Kidney (tissue), 14 donors: ENCODE measurements around the gene NOL4L. TPM values are rescaled to one million over a fixed set of nuclear protein-coding genes. Genes with fewer than 3 reads are reported as not detected.
"Not testable (repeated sequence)": the region's sequence is repeated elsewhere in the genome, so short reads cannot be mapped to it uniquely, and the experiment has no call there.

ENCODE experiments used
- DNase-seq, 5 donors: peaks; one replicate each; pipeline ENCODE4 v3.0.0-alpha.2; 2013 to 2020
- FAIRE-seq: peaks from 2 replicates; lab custom pipeline; 2012; peaks lifted over from hg19 to GRCh38; lab: Jason Lieb, UNC
- H3K27ac ChIP-seq, 2 donors: one replicate each; pipeline ENCODE4 v1.7.0; 2013; ENCODE audit warnings: low read depth in 2 of 2, low read length in 2 of 2, inconsistent platforms in 1 of 2
- H3K27me3 ChIP-seq: one replicate; pipeline ENCODE4 v1.7.1; 2013; ENCODE audit warnings: low read length, inconsistent platforms; ENCODE audit not compliant: control insufficient read depth, insufficient read depth
- H3K36me3 ChIP-seq, 3 donors: one replicate each; pipeline versions ENCODE4 v1.7.0 to v1.7.1; 2013; ENCODE audit warnings: low read length in 3 of 3, control low read depth in 1 of 3, inconsistent platforms in 1 of 3; ENCODE audit not compliant: insufficient read depth in 3 of 3, control insufficient read depth in 2 of 3
- H3K4me1 ChIP-seq, 3 donors: one replicate each; pipeline versions ENCODE4 v1.7.0 to v1.7.1; 2013; ENCODE audit warnings: low read length in 3 of 3, inconsistent platforms in 1 of 3, low read depth in 1 of 3; ENCODE audit not compliant: control insufficient read depth in 2 of 3, insufficient read depth in 2 of 3
- H3K4me3 ChIP-seq, 3 donors: one replicate each; pipeline versions ENCODE4 v1.7.0 to v1.8.1; 2013; ENCODE audit warnings: low read length in 3 of 3, control low read depth in 1 of 3, inconsistent platforms in 1 of 3
- H3K9ac ChIP-seq, 3 donors: one replicate each; pipeline versions ENCODE4 v1.7.0 to v1.7.1; 2013; ENCODE audit warnings: low read length in 3 of 3, control low read depth in 1 of 3, inconsistent platforms in 1 of 3
- H3K9me3 ChIP-seq, 3 donors: one replicate each; pipeline versions ENCODE4 v1.7.0 to v1.7.1; 2013; ENCODE audit warnings: low read length in 3 of 3, control low read depth in 1 of 3, inconsistent platforms in 1 of 3; ENCODE audit not compliant: control insufficient read depth in 2 of 3, insufficient read depth in 1 of 3
- intact Hi-C: fragments of 100-400 bp; cut with DNase I; formaldehyde crosslinking; loops from one replicate; pipeline ENCODE4 v1.11.1; 2022
- polyA plus RNA-seq: library from polyadenylated mRNA; stranded (reverse); fragments of 350-450 nt; fragmentation: Illumina TruSeq; extraction: RNeasy Lipid Tissue Mini Kit (QIAGEN cat#74804); gene quantifications from one replicate; pipeline ENCODE4 v1.2.3, GENCODE V29; 2014; ENCODE audit warnings: low read depth, low replicate concordance; ENCODE audit not compliant: insufficient read depth
- total RNA-seq: library from RNA; stranded (reverse); fragmentation: NEBNext Ultra II Directional; extraction: Animal tissue kit (Norgen Biotek cat#: 25700); gene quantifications from one replicate; pipeline ENCODE4 v1.2.1, GENCODE V29; 2021
- TF ChIP-seq, protein P1 (sequence below): IDR thresholded peaks from 3 replicates; pipeline ENCODE4 v1.5.1; 2012; ENCODE audit warnings: mild to moderate bottlenecking, moderate library complexity, borderline replicate concordance; ENCODE audit not compliant: insufficient read depth; ENCODE audit errors: extremely low read depth
- donor health status: control.
- donor health status: control.
- donor health status: control.
- donor health status: control.
- donor health status: control.
- donor health status: DM: yes; HTN: yes; CAD: no.
- donor health status: Normal renal cell carcinoma (clear cell type).

The NOL4L gene
- total and polyA plus RNA-seq, 2 donors from 2014 or later = 14.1 to 19.4 TPM

DNA sequence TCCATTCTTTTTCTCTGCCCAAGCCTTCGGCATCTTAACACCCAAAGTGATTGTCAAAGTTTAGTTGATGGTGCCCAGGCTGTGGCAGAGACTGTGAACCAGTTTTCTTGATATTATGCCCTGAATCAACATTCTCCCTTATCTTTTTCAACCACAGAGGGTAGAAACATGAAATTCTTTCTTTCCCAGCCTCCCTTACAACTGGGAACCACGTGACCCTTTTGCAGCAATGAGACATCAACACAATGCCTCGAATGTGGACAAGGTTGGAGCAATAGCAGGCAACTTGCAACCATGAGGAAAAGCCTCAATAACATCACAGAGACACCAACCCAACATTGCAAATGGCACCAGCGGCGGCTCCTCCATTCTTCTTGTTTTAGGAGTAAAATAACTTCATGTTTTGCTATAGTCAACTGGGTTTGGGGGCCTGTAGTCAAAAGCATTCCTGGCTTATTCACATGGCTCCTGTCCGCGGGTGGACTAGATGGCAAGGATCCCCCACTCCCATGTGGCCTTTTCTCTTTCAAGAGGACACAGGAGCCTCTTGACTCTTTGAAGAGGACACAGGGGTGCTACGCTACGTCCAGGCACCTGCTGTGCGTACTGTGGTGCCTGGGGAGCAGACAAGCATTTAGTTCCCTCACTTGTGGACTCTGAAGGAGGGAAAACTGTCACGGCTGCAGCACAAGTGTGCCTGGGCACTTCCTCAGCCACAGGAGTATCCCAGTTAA is 90.5 kb downstream of the NOL4L start:
- no peak overlapping the region for H3K4me3 ChIP-seq
- no peaks in the 10 kb centered on the region for H3K9me3 ChIP-seq
- intact Hi-C loops = no loop called here
- no peaks in the 10 kb centered on the region for H3K27me3 ChIP-seq
- no peaks in the 10 kb centered on the region for H3K36me3 ChIP-seq
- H3K9ac ChIP-seq = no peak overlapping the region
- no peaks in the 10 kb centered on the region for H3K4me1 ChIP-seq
- DNase-seq (peak in 2 of 5 donors; percentile 15 to 21), FAIRE-seq (no peak)
- TF ChIP-seq, protein P1, sequence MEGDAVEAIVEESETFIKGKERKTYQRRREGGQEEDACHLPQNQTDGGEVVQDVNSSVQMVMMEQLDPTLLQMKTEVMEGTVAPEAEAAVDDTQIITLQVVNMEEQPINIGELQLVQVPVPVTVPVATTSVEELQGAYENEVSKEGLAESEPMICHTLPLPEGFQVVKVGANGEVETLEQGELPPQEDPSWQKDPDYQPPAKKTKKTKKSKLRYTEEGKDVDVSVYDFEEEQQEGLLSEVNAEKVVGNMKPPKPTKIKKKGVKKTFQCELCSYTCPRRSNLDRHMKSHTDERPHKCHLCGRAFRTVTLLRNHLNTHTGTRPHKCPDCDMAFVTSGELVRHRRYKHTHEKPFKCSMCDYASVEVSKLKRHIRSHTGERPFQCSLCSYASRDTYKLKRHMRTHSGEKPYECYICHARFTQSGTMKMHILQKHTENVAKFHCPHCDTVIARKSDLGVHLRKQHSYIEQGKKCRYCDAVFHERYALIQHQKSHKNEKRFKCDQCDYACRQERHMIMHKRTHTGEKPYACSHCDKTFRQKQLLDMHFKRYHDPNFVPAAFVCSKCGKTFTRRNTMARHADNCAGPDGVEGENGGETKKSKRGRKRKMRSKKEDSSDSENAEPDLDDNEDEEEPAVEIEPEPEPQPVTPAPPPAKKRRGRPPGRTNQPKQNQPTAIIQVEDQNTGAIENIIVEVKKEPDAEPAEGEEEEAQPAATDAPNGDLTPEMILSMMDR = no peak
- no peak overlapping the region for H3K27ac ChIP-seq

DNA sequence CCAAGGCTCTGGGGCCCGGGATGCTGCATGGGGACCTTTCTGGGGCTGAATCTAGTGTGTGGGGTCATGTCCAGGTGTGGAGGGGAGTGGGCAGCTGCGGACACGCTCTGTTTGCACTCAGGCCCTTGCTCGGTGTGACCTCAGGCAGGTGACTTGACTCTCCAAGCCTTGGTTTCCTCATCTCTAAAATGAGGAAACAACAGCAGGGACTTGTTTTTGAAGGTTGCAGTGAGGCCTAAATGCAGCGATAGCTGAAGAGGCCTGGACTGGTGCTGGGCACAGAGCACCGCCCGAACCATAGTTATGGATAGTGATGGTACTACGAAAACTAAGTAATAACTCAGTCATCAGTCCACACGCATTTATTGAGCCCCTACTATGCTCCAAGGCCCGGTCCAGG is 91.8 kb downstream of the NOL4L start:
- H3K9me3 ChIP-seq = no peaks in the 10 kb centered on the region
- intact Hi-C loops = no loop called here
- FAIRE-seq = no peak
- H3K4me1 ChIP-seq = no peaks in the 10 kb centered on the region
- H3K27ac ChIP-seq = no peak overlapping the region
- H3K9ac ChIP-seq = no peak overlapping the region
- no peaks in the 10 kb centered on the region for H3K36me3 ChIP-seq
- TF ChIP-seq, protein P1 = no peak
- H3K4me3 ChIP-seq = no peak overlapping the region
- peak in 1 of 5 donors; percentile 18 for DNase-seq
- H3K27me3 ChIP-seq = no peaks in the 10 kb centered on the region

DNA sequence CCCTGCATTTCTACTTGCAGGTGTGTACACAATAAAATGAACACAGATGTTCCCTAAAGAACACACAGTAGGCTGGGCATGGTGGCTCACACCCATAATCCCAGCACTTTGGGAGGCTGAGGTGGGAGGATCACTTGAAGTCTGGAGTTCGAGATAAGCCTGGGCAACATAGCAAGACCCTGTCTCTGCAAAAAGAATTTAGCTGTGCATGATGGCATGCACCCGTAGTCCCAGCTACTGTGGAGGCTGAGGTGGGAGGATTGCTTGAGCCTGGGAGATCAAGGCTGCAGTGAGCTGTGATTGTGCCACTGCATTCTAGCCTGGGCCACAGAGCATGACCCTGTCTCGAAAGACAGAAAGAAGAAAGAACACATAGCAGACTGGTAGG is 93.4 kb downstream of the NOL4L start:
- H3K4me3 ChIP-seq, H3K9ac ChIP-seq, H3K4me1 ChIP-seq, H3K36me3 ChIP-seq, intact Hi-C loops, FAIRE-seq, H3K9me3 ChIP-seq, H3K27me3 ChIP-seq, H3K27ac ChIP-seq: not testable (repeated sequence)
- DNase-seq = peak in 1 of 5 donors; percentile 18

DNA sequence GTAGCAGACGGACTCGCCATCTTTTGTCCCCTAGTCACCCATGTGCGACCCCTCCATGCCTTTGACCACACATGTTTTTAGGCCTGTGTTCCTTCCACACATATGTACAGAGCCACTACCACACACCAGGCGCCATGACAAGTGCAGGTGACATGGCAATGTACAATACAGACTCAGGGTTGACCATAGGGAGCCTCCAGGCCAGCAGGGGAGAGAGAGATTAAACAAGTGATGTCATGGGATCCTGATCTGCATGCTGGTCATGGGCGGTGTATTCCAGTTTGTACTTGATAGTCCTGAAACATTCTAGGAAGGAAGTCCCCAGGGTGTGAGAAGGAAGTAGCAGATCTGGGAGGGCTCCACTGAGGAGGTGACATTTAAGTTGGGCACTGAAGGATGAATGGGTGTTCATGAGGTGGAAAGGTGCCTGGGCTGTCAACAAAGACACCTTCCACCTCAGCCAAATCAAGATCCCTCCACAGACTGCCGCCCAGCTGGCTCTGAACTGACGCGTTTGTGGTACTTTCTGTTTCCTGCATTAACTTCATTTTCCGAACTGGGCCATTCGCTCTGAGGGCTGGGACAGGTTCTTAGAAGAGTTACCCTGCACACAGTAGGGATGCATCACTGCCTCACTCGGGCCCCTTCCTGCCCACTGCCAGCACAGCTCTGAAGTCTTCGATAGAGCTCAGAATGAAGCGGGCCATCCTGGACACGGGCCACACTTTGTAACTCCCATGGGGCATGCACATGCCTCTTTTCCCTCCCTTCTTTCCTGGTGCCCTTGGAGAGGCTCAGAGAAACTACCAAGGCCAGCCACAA is 94.0 kb downstream of the NOL4L start:
- intact Hi-C loops = no loop called here
- Histone ChIP-seq H3K9ac (no peak overlapping the region), H3K4me1 (no peaks in the 10 kb centered on the region), H3K27me3 (no peaks in the 10 kb centered on the region), H3K9me3 (no peaks in the 10 kb centered on the region), H3K27ac (no peak overlapping the region), H3K36me3 (no peaks in the 10 kb centered on the region), H3K4me3 (no peak overlapping the region)
- FAIRE-seq (no peak), DNase-seq (peak in 2 of 5 donors; percentile 25 to 42)
- TF ChIP-seq, protein P1 = no peak
